ENCODE data around the gene JAGN1. TPM values are rescaled to one million over a fixed set of nuclear protein-coding genes. Genes with fewer than 3 reads are reported as not detected.

The JAGN1 gene
- total and polyA plus RNA-seq, 2 of the 8 experiments (the other 6 are each of a cell fraction or from before 2014, with no cell fraction given), result 26.9 to 51.6 TPM

DNA sequence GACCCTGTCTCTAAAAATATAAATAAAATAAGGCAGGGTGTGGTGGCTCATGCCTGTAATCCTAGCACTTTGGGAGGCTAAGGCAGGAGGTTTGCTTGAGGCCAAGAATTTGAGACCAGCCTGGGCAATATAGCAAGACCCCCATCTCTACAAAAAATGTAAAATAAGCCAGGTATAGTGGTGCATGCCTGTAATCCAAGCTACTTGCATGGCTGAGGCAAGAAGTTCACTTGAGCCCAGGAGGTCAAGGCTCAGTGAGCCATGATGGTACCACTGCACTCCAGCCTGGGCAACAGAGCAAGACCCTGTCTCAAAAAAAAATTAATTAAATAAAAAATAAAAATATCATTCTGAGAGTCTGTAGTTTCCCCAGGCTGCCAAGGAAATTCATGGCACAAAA, 4.1 kb upstream of the JAGN1 start:
- no peak overlapping the region for H3K14ac ChIP-seq (ENCODE audit: insufficient read length)
- no peak overlapping the region for H4K8ac ChIP-seq (ENCODE audit: extremely low read depth, insufficient read depth, low read length)
- no peak overlapping the region for H2BK15ac ChIP-seq (ENCODE audit: low read length)
- no peaks in the 10 kb centered on the region for H3K27me3 ChIP-seq (replicated peaks in 1 of 4; ENCODE audit: control insufficient read depth in 3 of 4, extremely low read depth in 1 of 4, insufficient read depth in 3 of 4, low read length in 3 of 4)
- H3K56ac ChIP-seq (replicated peaks; ENCODE audit: insufficient read length, low read depth, low read length), result no peak overlapping the region
- H4K5ac ChIP-seq (ENCODE audit: insufficient read length, low read depth, low read length), result no peak overlapping the region
- no peak overlapping the region for H3K4me2 ChIP-seq (ENCODE audit: insufficient read depth in 1 of 2, low read depth in 2 of 2, low read length in 2 of 2)
- H4K91ac ChIP-seq (replicated peaks; ENCODE audit: insufficient read length, low read length), result no peak overlapping the region
- H2BK12ac ChIP-seq (ENCODE audit: low read depth, low read length), result no peak overlapping the region
- no peak overlapping the region for H3K23ac ChIP-seq (ENCODE audit: insufficient read length)
- H3K27ac ChIP-seq (ENCODE audit: low read depth, low read length), result no peak overlapping the region
- DNase-seq (ENCODE audit: low read depth in 1 of 2, low spot score in 2 of 2) (no peak), FAIRE-seq (no peak)
- H3K4ac ChIP-seq (replicated peaks; ENCODE audit: insufficient read length, low read depth, low read length), result no peak overlapping the region
- H3K4me1 ChIP-seq (replicated peaks in 1 of 4; ENCODE audit: control insufficient read depth in 3 of 4, insufficient read depth in 4 of 4, low read length in 3 of 4), result no peaks in the 10 kb centered on the region; a peak in 1 of 7 replicates
- H3K36me3 ChIP-seq (ENCODE audit: control insufficient read depth in 2 of 4, insufficient read depth in 4 of 4, low read length in 3 of 4), result no peaks in the 10 kb centered on the region
- no peak overlapping the region for H2BK5ac ChIP-seq (ENCODE audit: low read depth, low read length)
- H2BK20ac ChIP-seq (ENCODE audit: low read length), result no peak overlapping the region
- H3K9me3 ChIP-seq (ENCODE audit: insufficient read depth in 2 of 2, low read depth in 1 of 2, low read length in 1 of 2), result no peaks in the 10 kb centered on the region
- H3K9ac ChIP-seq (replicated peaks in 1 of 4; ENCODE audit: extremely low read depth in 1 of 4, low read depth in 3 of 4, low read length in 3 of 4), result no peak overlapping the region
- POLR2A ChIA-PET (ENCODE audit: partially characterized antibody), result no interaction called here
- CTCF ChIA-PET (ENCODE audit: partially characterized antibody), result interaction anchor here (0.6 to 1.5 kb wide), 5 partner anchors 45 to 164 kb away, joined by 3 to 4 read pairs (median 3); no protein-coding TSS in a partner anchor
- H2AK5ac ChIP-seq (ENCODE audit: low read depth, low read length), result no peak overlapping the region
- H3K4me3 ChIP-seq (ENCODE audit: extremely low read depth in 1 of 4, insufficient read depth in 2 of 4, low read depth in 3 of 4, low read length in 4 of 4), result no peak overlapping the region
- no peaks in the 10 kb centered on the region for H3K79me1 ChIP-seq (ENCODE audit: low read depth, low read length)
- H2AFZ ChIP-seq (ENCODE audit: low read length), result no peak overlapping the region
- H3K18ac ChIP-seq (ENCODE audit: extremely low read depth, low read length), result no peak overlapping the region
- peaks cover 0 to 9% of the 10 kb centered on the region in 2 experiments; a peak in 2 of 4 replicates for H3K79me2 ChIP-seq (ENCODE audit: control insufficient read depth in 1 of 2, insufficient read depth in 2 of 2, low read length in 2 of 2)
- H2BK120ac ChIP-seq (replicated peaks; ENCODE audit: low read depth, low read length), result no peak overlapping the region
- peaks cover 0 to 1% of the 10 kb centered on the region in 2 experiments for H4K20me1 ChIP-seq (replicated peaks in 1 of 2; ENCODE audit: control insufficient read depth in 1 of 2, insufficient read depth in 2 of 2, low read length in 2 of 2)
- 0 out of 2 replicates have a peak, but pooled peaks cover 2% of the 10 kb centered on the region for H3K23me2 ChIP-seq (ENCODE audit: low read depth, low read length)
- TF ChIP-seq POU5F1 (IDR thresholded peaks at IDR 0.05; ENCODE audit: low read depth, low read length) (no peak), TEAD4 (IDR thresholded peaks at IDR 0.05; ENCODE audit: low read depth, low read length) (no peak), RFX5 (IDR thresholded peaks at IDR 0.05; ENCODE audit: borderline replicate concordance, low read depth, low read length) (no peak), HDAC2 (IDR thresholded peaks at IDR 0.05; ENCODE audit: borderline replicate concordance in 1 of 2, low read depth in 2 of 2, low read length in 2 of 2) (no peak), TBP (IDR thresholded peaks at IDR 0.05; ENCODE audit: low read depth, low read length) (no peak), EZH2 (IDR thresholded peaks at IDR 0.05; ENCODE audit: low read depth, low read length, severe bottlenecking) (no peak), TCF12 (IDR thresholded peaks at IDR 0.05; ENCODE audit: low read depth, low read length) (no peak), GTF2F1 (IDR thresholded peaks at IDR 0.05; ENCODE audit: borderline replicate concordance, low read depth, low read length) (no peak), CHD2 (IDR thresholded peaks at IDR 0.05; ENCODE audit: low read length) (no peak), CHD1 (IDR thresholded peaks at IDR 0.05; ENCODE audit: low read depth, low read length) (no peak), BRCA1 (IDR thresholded peaks at IDR 0.05; ENCODE audit: low read depth, low read length) (no peak)
- TF ChIP-seq, protein P1, sequence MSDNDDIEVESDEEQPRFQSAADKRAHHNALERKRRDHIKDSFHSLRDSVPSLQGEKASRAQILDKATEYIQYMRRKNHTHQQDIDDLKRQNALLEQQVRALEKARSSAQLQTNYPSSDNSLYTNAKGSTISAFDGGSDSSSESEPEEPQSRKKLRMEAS (IDR thresholded peaks at IDR 0.05), result no peak
- TF ChIP-seq, protein P2, sequence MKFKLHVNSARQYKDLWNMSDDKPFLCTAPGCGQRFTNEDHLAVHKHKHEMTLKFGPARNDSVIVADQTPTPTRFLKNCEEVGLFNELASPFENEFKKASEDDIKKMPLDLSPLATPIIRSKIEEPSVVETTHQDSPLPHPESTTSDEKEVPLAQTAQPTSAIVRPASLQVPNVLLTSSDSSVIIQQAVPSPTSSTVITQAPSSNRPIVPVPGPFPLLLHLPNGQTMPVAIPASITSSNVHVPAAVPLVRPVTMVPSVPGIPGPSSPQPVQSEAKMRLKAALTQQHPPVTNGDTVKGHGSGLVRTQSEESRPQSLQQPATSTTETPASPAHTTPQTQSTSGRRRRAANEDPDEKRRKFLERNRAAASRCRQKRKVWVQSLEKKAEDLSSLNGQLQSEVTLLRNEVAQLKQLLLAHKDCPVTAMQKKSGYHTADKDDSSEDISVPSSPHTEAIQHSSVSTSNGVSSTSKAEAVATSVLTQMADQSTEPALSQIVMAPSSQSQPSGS (IDR thresholded peaks at IDR 0.05; ENCODE audit: low read length), result no peak
